Stimulated activated CD4-positive, alpha-beta T cell treated with anti-CD3 and anti-CD28 coated beads, Interleukin-15, amount 100 ng/mL, for 1 hour (primary cell): Measurements from ENCODE around the gene PFN3.
"Not testable (repeated sequence)": the region's sequence is repeated elsewhere in the genome, so short reads cannot be mapped to it uniquely, and the experiment has no call there.

ENCODE experiments used
- DNase-seq, 2 donors: peaks; one replicate each; pipeline ENCODE4 v3.0.0-alpha.2; 2020; ENCODE audit warnings: low read depth in 1 of 2, low spot score in 1 of 2

The PFN3 gene

DNA sequence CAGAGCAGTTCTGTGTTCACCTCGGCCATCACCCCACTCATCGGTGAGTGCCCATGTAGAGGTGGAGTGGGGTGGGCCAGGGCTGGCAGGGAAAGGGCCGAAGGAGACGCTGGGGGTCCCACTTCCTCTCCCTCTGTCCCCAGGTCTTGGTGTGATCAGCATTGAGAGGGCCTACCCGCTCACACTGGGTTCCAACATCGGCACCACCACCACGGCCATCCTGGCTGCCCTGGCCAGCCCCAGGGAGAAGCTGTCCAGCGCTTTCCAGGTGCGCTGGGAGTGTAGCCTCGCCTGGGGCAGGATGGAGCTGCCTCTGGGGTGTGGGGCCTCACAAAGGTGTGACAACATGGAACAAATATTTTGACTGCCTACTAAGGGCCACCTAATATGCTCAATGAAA lies 3.7 kb downstream of the PFN3 start:
- no peak for DNase-seq

DNA sequence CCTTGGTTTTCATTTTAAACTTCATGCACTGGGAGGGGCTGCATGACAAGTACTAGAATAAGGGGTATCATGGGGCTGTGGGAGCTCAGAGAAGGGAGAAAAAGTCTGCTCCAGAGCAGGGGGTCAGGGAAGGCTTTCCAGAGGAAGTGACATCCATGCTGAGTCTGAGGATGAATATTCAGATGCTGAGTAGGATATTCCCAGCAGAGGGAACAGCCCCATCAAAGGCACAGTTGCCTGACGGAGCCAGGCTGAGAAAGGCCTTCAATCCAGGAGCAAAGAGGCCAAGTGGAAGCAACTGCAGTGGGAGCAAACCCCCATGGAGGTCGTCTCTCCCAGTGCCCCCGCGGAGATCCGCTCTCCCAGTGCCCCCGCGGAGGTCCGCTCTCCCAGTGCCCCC lies 4.4 kb downstream of the PFN3 start:
- DNase-seq: no peak

DNA sequence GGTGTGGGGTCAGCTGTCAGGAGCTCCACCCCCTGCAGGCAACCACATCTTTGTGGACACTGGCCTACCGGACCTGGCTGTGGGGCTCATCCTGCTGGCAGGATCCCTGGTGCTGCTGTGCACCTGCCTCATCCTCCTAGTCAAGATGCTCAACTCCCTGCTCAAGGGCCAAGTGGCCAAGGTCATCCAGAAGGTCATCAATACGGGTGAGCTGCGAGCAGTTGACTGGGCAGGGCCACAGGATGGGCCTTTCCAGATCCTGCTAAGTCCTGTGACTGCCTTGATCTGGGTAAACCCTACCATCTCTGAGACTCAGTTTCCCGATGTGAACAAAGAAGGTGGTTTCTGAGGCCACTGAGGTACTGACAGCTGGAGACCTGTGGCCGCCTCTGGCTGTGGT lies 6.5 kb downstream of the PFN3 start:
- DNase-seq: no peak

DNA sequence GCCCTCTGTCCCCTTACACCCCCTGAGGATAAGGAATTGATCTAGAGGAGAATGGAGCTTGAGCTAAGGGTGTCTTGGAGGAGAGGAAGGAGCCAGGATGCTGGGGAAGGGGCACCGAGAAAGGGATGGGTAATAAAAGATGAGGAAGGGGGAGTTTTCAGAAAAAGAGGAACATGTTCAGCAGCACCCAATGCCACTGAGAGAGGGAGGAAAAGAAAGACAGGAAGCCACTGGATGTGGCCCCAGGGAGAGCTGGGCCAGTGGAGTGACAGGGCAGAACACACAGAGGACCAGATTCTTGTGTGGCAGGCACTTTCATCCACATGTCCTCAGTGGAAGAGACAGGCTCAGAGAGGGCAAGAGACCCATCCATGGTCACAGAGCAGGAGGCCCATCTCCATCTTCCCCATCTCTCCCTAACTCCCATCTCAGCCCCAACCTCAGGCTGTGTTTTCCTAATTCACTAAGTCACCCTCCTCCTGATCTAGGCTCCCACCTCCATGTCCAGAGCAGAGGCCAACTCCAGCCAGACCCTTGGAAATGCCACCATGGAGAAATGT lies 7.2 kb downstream of the PFN3 start:
- DNase-seq: no peak

DNA sequence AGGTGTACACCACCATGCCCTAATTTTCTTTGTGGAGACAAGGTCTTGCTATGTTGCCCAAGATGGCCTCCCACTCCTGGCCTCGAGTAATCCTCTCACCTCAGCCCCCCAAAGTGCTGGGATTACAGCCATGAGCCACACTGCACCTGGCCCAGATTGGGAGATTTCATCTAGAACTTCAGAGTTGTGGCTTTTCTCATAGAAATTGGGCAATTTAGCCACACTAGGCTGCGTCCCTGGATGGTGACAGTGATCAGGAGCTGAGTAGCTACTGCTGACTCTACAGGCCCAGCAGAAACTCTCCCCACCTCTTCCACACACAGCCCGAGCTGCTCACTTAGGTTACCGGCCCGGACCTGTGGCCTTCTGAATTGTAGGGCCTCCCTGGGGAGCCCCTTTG lies 7.7 kb downstream of the PFN3 start:
- no peak for DNase-seq

DNA sequence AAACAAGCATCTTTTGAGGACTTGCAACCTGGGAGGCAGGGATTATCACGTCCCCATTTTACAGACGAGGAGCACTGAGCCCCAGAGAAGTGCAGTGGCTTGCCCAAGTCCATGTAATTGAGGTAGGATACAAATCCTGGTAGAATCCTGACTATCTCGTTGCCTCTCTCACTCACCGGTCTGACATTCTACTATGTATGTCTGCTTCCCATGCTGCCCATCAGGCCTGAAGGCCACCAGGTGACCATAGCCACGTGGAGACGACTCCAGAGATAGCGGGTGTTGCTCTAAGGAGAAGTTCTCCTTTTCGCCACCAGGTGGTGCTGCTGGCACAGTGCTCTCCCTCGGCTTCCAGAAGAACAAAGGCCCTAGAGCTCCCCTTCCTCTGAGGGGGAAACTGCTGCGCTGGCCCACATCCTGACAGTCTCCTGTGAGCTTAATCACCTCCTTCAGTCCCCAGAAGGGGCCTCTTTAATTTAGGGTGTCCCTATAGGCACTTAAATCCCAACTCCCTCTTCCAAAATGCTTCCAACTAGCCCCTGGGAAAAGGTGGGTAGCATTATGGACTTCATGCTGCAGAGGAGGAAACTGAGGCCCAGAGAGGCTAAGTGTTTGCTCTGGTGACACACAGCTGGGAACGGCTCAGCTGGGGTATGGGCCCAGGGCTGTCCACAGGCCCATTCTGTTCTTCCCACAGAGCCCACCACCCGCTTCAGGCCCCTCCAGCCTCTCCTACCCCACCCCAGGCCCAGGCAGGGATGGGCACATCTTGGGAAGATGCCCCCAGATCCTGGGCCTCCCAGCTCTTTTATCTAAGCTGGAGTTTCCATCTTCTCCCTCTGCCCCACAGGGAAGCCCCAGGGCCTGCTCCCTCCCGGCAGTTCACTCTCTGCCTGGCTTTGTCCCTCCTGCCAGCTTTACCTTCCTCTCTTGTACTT lies 9.8 kb downstream of the PFN3 start:
- DNase-seq: peak; percentile 72 to 79

DNA sequence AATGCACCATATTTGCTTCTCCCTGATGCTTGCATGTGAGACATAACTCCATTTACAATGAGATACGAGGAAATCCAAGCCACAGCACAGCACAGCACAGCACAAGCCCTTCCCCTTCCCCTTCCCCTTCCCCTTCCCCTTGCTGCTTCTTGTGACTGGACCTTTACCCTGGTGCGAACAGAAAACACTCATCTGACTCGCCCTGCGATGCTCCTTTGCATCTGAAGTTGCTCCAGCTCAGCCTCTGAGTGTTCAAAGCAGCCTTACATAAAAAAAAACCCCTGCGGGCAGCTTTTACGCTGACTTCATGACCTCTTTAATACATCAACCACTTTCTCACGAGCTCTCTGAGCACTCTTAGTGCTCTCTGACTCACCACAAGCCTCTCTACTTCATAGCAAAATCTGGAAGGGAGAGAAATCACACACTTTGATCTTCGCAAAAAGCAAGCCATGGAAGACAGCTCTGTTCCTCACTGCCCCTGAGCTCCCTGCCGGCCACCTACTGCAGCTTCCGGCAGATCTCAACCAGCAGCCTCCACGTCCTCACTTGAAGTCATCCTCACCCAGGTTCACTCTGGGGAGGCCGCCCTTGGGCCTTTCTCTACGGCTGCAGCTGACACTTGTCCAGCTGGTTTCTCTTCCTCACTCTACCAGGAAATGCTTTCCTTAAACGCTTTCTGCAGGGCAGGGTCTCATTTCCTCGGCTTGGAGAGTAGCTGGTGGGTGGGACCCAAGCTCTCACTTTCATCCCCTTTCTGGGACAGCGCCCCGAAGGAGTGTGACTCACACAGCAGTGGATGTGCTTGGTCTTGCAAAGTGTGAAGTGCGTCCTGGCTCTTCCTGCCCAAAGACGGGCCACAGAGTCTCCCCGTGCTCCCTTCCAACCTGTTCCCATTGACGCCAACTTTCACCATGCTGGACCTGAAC lies 11.0 kb downstream of the PFN3 start:
- peak in 1 of 2 donors; percentile 15 for DNase-seq

DNA sequence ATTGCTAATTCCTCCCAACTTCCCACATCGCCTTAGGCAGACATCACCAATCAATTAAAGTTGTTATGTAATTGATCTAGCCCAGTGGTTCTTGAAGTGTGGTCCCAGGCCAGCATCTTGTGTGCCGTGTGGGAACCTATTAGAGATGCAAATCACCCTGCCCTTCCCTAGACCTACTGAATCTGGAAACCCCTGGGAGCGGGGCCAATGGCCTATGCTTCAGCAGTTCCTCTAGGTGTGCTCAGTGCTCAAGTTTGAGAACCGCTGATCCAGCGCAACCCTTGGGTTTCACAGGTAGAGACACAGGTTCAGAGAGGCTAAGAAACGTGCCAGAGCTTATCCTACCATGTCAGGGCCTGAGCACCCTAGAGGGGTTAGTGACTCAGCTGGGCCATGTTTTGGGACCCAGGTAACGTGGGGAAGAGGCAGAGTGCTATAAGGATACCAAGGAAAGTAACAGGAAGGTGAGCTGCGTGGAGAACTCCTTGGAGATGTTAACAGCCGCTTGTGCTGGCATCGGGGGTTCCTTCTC lies 11.9 kb downstream of the PFN3 start:
- no peak for DNase-seq

DNA sequence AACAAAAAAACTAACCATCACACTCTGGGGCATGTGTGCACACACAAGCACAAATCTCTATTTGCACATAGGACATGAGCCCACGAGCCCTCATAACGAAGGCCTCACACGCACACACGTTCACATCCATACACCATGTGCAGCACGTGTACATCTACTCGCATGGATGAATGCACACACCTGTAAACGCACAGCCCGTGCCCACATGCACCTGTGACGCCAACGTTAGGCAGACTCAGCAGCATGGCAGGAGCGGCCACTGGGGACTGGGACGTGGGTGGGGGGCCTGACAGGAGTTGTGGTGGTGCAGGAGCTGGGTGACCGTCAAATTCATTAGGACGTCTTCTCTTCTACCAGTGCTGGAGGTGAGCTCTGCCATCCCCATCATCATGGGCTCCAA lies 13.1 kb downstream of the PFN3 start:
- DNase-seq: no peak

DNA sequence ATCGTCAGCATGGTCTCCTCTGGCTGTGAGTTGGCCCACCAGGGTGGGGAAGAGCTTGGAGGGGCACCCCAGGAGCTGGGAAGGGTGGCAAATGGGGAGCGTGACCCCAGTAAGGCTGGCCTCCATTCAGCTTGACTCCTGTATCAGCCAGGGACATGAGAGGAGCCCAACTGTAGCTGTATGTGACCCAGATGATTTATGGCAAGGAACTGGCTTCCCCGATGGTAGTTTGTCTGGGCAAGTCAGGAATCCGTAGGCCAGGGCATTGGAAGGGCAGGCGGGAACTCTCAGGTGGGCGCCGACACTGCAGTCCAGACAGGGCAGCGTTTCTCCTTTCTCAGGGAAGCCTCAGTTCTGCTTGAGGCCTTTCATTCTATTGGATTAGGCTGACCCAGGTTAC lies 13.9 kb downstream of the PFN3 start:
- DNase-seq: no peak

DNA sequence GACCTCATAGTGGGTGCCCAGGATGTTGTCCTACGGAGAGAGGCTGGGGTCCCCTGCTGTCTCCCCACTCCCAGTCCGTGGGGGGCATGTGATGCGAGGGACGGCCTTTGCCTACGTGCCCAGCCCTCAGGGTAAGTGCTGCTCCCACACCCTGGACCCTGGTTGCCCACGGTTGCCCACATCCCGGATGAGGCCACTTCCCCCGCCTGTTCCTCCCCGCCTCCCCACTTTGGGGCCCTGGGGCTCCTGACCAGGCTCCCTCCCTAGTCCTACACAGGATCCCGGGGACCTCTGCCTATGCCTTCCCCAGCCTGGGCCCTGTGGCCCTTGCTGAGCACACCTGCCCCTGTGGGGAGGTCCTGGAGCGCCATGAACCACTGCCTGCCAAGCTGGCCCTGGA lies 14.7 kb downstream of the PFN3 start:
- no peak for DNase-seq

DNA sequence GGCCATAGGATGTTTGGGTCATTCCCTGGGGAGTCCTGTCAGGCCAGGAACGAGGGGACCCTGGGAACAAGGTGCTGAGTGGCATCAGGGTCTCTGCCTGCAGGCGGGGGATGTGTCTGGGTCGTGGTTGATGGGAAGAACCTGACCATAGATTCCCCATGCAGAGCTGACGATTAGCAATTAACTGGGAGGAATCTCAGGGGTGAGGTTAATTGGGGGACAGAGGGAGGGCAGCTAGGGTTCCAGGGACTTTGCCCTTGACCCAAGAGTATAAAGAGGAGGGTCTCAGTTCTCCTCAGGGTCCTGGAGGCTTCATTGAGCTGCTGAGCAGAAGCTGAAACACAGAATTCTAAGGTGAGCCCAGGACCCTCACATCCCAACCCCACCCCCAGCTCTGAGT lies 16.3 kb downstream of the PFN3 start, which contains the start of gene SLC34A1:
Gene SLC34A1, plus strand, starts transcription at position 301 of the 400 bp plus-strand sequence. CDS start 1,308 bp downstream, outside the sequence.
- DNase-seq: no peak

DNA sequence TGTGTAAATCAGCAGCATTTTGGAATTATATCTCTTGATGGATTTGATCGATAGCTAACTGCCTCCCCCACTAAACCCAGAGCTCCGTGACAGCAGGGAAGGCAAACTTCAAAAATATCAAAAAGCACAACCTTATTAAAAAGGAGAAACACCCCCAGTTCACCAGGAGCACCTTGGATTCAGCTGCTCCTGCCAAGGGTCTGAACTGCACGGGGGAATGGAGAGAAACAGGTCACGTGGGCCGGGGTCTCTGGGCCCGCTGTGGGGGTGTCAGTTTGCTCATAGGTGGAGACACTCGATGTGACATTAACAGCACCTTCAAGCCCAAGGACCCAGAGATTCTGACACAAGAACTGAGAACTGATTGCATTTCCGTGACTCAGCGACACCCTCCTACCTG lies 17.3 kb downstream of the PFN3 start:
- DNase-seq: no peak

DNA sequence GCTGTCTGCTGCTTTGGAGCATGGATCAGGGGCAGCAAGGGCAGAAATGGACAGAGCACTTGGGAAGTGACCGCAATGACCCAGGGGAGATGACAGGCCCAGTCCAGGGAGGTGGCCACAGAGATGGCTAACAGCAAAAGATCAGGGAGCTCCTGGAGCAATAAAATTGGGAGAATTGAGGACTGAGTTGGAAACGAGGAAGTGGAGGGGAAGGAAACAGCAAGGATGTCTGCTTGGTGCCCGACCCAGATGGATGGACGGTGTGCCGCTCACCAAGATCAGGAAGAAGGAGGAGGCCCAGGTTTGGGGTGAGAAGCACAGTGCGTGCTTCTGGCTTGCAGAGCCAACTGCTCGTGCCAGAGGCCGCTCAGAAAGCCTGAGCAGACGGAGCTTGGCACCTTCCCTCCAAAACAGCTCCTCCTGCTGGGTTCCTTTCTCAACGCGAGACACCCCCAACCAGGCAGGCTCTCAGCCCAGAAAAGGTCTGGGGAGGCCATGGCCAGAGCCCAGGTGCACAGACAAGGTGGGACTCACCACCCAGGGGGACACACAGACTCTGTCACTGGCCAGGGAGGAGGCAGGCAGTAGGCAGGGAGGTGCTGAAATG lies 17.9 kb downstream of the PFN3 start:
- DNase-seq: no peak

DNA sequence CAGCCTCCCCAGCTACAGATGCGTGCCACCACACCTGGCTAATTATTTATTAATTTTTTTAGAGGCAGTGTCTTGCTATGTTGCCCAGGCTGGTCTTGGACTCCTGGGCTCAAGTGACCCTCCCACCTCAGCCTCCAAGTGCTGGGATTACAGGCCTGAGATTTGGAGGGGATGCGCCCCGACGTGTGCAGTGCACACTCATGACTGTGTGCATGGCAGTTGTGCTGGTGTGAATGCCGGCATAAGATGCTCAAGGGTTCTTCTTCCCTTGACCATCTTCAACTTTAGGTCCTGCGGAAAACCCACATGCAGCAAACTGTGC lies 19.7 kb downstream of the PFN3 start:
- no peak for DNase-seq

DNA sequence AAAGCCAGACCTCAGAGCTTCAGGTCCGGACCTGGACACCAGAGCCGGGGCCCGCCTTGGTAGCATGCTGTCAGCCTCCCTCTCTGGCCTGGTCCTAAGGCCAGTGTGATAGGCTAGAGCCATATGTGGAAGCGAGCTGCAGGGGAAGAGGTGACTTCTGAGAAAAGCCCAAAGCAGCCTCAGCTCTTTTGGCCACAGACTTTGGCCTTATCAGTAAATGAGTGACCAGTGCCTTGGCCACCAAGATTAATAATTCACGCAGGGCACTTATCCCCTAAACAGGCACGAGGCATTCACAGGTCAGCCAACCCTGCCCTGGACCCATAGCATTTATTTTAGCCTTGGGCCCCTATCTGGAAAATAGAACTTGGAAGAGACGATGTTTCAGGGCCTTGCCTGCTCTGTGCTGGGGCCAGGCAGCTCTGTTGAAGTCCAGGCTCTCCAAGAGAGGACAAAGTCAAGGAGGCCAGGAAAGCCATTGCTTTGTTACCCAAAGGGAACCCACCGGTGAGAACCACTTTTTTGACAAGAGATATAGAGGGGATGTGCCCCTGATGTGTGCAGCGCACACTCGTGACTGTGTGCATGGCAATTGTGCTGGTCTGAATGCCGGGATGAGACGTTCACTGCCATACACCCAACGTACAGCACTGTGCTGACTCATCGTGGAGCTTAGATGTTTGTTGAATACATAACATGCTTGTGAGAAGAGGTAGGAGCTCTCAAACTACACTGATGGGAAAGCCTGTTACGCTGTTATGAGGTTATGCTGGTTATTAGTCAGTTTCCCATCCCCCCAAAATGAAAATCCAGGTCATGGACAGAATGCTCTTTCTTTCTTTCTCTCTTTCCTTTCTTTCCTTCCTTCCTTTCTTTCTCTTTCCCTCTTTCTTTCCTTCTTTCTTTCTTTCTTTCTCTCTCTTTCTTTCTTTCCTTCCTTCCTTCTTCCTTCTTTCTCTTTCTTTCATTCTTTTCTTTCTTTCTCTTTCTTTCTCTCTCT lies 21.3 kb downstream of the PFN3 start:
- no peak for DNase-seq

DNA sequence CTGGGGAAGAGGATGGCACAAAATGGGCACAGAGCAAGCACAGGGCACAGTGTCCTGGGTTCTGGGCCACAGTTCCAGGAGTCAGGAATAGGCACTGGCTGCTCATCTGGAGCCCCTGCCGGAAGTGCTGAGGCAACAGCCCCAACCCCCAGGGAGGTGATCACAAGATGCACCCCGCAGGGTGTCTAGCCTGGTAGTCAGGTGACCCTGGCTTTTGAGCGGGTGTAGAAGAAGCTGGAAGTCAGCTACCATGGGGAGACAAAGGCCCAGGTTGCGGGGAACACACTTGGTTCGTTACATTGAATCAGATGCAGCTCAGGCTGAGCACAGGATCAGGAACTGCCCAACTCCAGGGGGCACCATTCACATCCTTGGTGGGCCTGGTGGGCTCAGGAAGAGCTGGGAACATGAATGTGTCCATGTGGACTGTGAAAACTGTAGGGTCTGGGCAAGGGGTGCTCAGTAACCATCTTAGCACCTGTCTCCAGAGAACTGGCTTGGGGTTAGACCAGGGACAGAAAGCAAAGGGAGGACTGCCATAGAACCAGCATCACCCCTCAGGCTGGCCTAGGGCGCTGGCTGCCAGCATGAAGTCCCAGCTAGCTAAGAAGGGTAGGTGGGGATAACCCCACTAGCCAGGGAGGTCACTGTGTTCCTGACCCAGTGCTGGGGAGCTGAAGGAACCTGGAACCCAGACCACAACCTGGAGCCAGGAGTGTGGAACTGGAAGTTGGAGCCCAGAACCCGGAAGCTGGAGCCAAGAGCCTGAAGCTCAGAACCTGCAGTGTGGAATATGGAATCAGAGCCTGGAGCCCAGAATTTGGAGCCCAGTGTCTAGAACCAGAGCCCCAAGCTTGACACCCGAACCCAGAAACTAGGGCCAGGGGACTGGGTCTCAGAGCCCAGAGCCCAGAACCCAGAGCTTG lies 22.3 kb downstream of the PFN3 start:
- DNase-seq: no peak

DNA sequence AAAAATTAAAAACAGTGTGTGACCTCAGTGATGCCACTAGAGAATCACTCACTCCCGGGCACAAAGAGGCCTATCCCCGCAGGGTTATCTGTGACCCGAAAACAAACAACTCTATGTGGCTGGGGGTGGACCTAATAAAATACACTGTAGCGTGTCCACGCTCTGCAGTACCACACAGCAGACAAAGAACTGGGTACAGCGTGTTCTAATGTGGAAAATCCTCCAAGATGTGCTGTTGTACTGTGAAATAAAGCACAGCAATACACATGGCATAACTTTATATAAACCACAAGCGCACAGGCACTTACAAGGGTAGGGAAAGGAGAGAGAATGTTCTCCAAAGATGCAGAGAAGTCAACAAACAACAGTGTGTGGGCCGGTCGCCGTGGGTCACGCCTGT lies 24.4 kb downstream of the PFN3 start:
- no peak for DNase-seq

DNA sequence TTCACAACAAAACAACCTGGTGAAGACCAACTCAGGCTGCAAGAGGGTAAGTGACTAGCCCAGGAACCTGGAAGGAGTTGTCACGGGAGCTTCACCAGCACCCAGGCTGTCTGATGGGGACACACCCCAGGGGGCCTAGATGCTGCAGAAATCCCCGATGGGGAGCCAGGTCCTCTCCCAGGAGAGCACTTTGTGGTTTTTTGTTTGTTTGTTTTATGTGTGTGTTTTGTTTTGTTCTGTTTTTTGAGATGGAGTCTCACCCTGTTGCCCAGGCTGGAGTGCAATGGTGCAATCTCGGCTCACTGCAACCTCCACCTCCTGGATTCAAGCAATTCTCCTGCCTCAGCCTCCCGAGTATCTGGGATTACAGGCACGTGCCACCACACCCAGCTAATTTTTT lies 24.9 kb downstream of the PFN3 start:
- DNase-seq: not testable (repeated sequence)
